A673 (cell line): ENCODE results near the gene INVS. TPM values are rescaled to one million over a fixed set of nuclear protein-coding genes. Genes with fewer than 3 reads are reported as not detected.
A peak's percentile ranks its signal among the peaks of the same experiment; 100 is the strongest.
"Not testable (repeated sequence)": the region's sequence is repeated elsewhere in the genome, so short reads cannot be mapped to it uniquely, and the experiment has no call there.

Source experiments
- BruUV-seq: library from RNA; stranded (reverse); fragments of 400-500 nt; replicated peaks from 2 replicates; lab custom pipeline; 2021; lab: Mats Ljungman, UMichigan
- CTCF ChIA-PET: fragments of 300-600 bp; sonication (Branson Sonifier 250); formaldehyde crosslinking; loops from one replicate; lab custom pipeline; 2022; ENCODE audit warnings: antibody characterized with exemption; lab: Charles Lee
- POLR2A ChIA-PET: fragments of 300-600 bp; sonication (Branson Sonifier 250); formaldehyde crosslinking; loops from one replicate; lab custom pipeline; 2022; ENCODE audit warnings: antibody characterized with exemption; ENCODE audit not compliant: low non-redundant PET; lab: Charles Lee
- DNase-seq: peaks from one replicate; pipeline ENCODE4 v3.0.0-alpha.2; 2015; ENCODE audit warnings: low spot score
- H3K27ac ChIP-seq: fragments of 200-600 bp; sonication (generic); 2 replicates; pipeline ENCODE4 v1.5.1; 2016; ENCODE audit warnings: mixed run types, low read depth, mild to moderate bottlenecking, mixed read lengths, antibody characterized with exemption, low read length; ENCODE audit not compliant: poor library complexity, severe bottlenecking
- H3K27me3 ChIP-seq: fragments of 200-600 bp; sonication (generic); replicated peaks from 2 replicates; pipeline ENCODE4 v1.6.1; 2017; ENCODE audit warnings: mixed run types, low read depth, mild to moderate bottlenecking, mixed read lengths, antibody characterized with exemption, low read length; ENCODE audit not compliant: insufficient read depth, poor library complexity
- H3K36me3 ChIP-seq: fragments of 200-600 bp; sonication (generic); 2 replicates; pipeline ENCODE4 v1.6.1; 2016; ENCODE audit warnings: mixed run types, mild to moderate bottlenecking, mixed read lengths, antibody characterized with exemption, low read length; ENCODE audit not compliant: insufficient read depth, poor library complexity, severe bottlenecking
- H3K4me1 ChIP-seq: fragments of 200-600 bp; sonication (generic); 2 replicates; pipeline ENCODE4 v1.6.1; 2017; ENCODE audit warnings: mixed run types, mild to moderate bottlenecking, mixed read lengths, antibody characterized with exemption, low read length; ENCODE audit not compliant: insufficient read depth, poor library complexity, severe bottlenecking
- H3K4me3 ChIP-seq: fragments of 200-600 bp; sonication (generic); 2 replicates; pipeline ENCODE4 v1.5.1; 2016; ENCODE audit warnings: low read depth, mixed run types, mild to moderate bottlenecking, mixed read lengths, low read length; ENCODE audit not compliant: poor library complexity, severe bottlenecking
- H3K9me3 ChIP-seq: fragments of 200-600 bp; sonication (generic); 2 replicates; pipeline ENCODE4 v1.6.1; 2016; ENCODE audit warnings: mixed run types, low read depth, mild to moderate bottlenecking, mixed read lengths, antibody characterized with exemption, low read length; ENCODE audit not compliant: poor library complexity, severe bottlenecking
- CTCF ChIP-seq: fragments of 300-800, 200-600 bp; sonication (generic); conservative IDR thresholded peaks from 2 replicates; pipeline ENCODE4 v1.5.1; 2017; ENCODE audit warnings: low read depth, mild to moderate bottlenecking, antibody characterized with exemption, low read length, moderate library complexity, mixed read lengths
- EZH2 ChIP-seq: fragments of 200-600 bp; sonication (generic); IDR thresholded peaks from 2 replicates; pipeline ENCODE4 v1.6.1; 2017; ENCODE audit warnings: borderline replicate concordance, low read depth, mild to moderate bottlenecking, mixed read lengths, antibody characterized with exemption, low read length; ENCODE audit not compliant: poor library complexity, severe bottlenecking
- intact Hi-C: fragments of 100-400 bp; cut with micrococcal nuclease; formaldehyde crosslinking; loops from one replicate; pipeline ENCODE4 v1.10.0; 2022; ENCODE audit not compliant: unreplicated experiment
- total RNA-seq: library from RNA; stranded (reverse); gene quantifications from 2 replicates; pipeline ENCODE4 v1.2.3, GENCODE V29; 2021

Gene INVS
- total RNA-seq, 1 experiment from 2014 or later, result 23.3 TPM

DNA sequence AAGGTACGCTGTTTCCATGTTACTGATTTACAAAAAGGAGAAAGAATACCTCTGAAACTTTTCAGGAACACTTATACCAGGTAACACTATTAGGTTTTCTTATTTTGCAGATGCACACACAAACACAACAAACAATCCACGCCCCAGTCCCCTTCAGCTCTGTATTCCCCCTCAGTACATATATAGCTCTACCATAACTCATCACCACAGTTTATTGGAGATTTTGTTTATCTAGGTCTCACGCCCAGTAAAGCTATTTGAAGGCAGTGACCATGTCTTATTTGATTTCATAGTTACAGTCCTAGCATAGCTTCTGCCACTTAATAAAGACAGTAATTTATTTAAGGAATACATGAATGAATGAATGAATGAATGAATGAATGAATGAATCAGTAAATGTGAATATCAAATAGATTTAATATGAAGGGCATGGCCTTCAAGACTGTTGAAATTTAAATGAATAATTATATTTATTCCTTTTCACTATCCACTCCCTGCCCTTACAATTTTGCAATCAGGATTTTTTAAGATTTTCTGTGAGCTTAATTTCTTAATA lies 32.9 kb downstream of the INVS start:
- intact Hi-C loops, result no loop called here
- no peaks in the 10 kb centered on the region for H3K9me3 ChIP-seq
- no TSS peak for BruUV-seq
- H3K4me1 ChIP-seq, result peaks cover 11% of the 10 kb centered on the region
- H3K4me3 ChIP-seq, result no peak overlapping the region
- ChIA-PET CTCF (no interaction called here), POLR2A (no interaction called here)
- H3K36me3 ChIP-seq, result no peaks in the 10 kb centered on the region
- H3K27me3 ChIP-seq, result no peaks in the 10 kb centered on the region
- DNase-seq, result no peak
- no peak for TF ChIP-seq EZH2
- TF ChIP-seq CTCF, result no peak
- no peak overlapping the region for H3K27ac ChIP-seq

DNA sequence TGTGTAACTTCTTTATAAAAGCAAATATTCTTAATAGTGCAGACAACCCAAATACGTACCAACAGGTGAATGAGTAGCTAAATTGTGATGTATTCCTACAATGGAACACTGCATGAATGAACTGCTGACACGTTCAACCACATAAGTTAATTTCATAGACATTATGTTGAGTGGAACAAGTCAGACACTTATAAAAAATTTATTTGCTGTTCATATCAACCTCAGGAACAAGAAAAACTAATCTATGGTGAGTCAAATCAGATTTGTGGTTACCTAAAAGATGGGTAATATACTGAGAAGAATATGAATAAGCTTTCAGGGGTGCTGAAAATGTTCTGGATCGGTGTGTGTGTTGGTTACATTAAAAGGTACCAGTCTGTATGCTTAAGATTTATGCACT lies 35.7 kb downstream of the INVS start:
- POLR2A ChIA-PET, result no interaction called here
- H3K36me3 ChIP-seq, result no peaks in the 10 kb centered on the region
- H3K4me1 ChIP-seq, result no peaks in the 10 kb centered on the region
- no peaks in the 10 kb centered on the region for H3K27me3 ChIP-seq
- intact Hi-C loops, result no loop called here
- no peaks in the 10 kb centered on the region for H3K9me3 ChIP-seq
- CTCF ChIA-PET, result no interaction called here
- BruUV-seq, result no TSS peak
- DNase-seq, result no peak
- TF ChIP-seq CTCF (no peak), EZH2 (no peak)
- H3K27ac ChIP-seq, result no peak overlapping the region
- H3K4me3 ChIP-seq, result no peak overlapping the region

- POLR2A ChIA-PET, CTCF ChIA-PET: not testable (repeated sequence)
These were observed 37.8 kb downstream of the INVS start for GRCh38 chr9:100136799-100137198.

GRCh38 chr9:100140303-100140702 lies 41.3 kb downstream of the INVS start:
- DNase-seq, H3K4me1 ChIP-seq, intact Hi-C loops, H3K4me3 ChIP-seq, H3K27me3 ChIP-seq, POLR2A ChIA-PET, H3K36me3 ChIP-seq, BruUV-seq, H3K9me3 ChIP-seq, H3K27ac ChIP-seq, CTCF ChIA-PET: not testable (repeated sequence)

More at GRCh38 chr9:100136799-100137198, 37.8 kb downstream of the INVS start:
- BruUV-seq, H3K27me3 ChIP-seq, H3K9me3 ChIP-seq, intact Hi-C loops, H3K4me1 ChIP-seq, H3K36me3 ChIP-seq, H3K4me3 ChIP-seq, DNase-seq, H3K27ac ChIP-seq: not testable (repeated sequence)
- TF ChIP-seq CTCF, result peak; percentile 24; the same call in 1 of the 2 replicates

DNA sequence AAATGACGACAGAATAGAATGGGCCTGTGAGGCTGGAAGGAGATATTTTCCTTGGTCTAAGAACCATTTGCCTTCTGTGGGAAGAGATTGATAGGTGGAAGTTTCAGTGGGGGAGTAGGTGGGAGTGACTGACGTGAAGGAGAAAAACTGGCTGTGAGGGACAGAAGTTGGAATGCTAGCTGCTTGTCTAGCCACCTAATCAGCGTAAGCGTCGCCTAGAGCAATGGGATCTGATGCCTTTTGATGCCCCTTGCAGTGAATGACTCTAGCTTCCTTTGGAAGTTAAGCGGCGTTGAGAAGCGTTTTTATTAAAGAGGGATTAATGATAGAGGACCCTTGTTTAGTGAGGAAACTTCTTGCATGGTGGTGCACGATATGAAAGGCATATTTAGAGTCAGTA lies 42.8 kb downstream of the INVS start:
- H3K4me3 ChIP-seq, DNase-seq, H3K36me3 ChIP-seq, BruUV-seq, POLR2A ChIA-PET, H3K27ac ChIP-seq, H3K27me3 ChIP-seq, intact Hi-C loops, H3K9me3 ChIP-seq, CTCF ChIA-PET, H3K4me1 ChIP-seq: not testable (repeated sequence)
